ENCODE data around the gene FAM237A.

DNA sequence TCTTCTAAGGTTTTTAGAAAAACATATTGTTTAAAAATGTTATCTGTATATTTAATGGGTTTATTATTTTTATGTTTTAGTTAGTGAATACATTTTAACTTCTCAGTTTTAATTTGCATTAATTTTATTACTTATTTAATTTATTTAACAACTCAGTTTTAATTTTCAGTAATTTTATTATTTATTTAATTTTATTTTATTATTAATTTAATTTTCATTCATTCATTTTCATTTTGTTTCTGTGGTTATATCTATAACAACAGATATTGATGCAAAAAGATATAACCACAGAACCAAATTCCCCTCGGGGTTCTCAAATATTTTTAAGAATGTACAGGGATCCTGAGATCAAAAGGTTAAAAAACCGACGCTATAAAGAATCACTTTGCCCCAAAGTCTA, 23.0 kb downstream of the FAM237A start:
- no peak for TF ChIP-seq CTCF (IDR thresholded peaks at IDR 0.05)
- no peak for TF ChIP-seq POLR2A (IDR thresholded peaks at IDR 0.05)

Data from heart left ventricle (tissue), 13 donors.